Smooth muscle cell of the brain vasculature (primary cell): ENCODE data around the gene C20orf204.
"Not testable (repeated sequence)": the region's sequence is repeated elsewhere in the genome, so short reads cannot be mapped to it uniquely, and the experiment has no call there.

ENCODE experiments used
- DNase-seq: peaks from one replicate; pipeline ENCODE4 v3.0.0-alpha.2; 2012; ENCODE audit warnings: low read depth, low spot score

C20orf204 gene

GRCh38 chr20:64035933-64036345, at the start of gene C20orf204:
C20orf204 (plus strand) TSS chr20:64036182; CDS start chr20:64036324, 142 bp downstream.
- DNase-seq = no peak

GRCh38 chr20:64000906-64001305, 35.1 kb upstream of the C20orf204 start:
- no peak for DNase-seq

- no peak for DNase-seq
These were observed 34.4 kb upstream of the C20orf204 start for GRCh38 chr20:64001607-64002011.

GRCh38 chr20:64003960-64004725, 31.8 kb upstream of the C20orf204 start:
- no peak for DNase-seq

- DNase-seq = no peak
These were observed 30.6 kb upstream of the C20orf204 start for GRCh38 chr20:64005394-64005793.

GRCh38 chr20:64006490-64006889, 29.5 kb upstream of the C20orf204 start:
- no peak for DNase-seq

GRCh38 chr20:64006902-64007301, 29.1 kb upstream of the C20orf204 start:
- DNase-seq = no peak

GRCh38 chr20:64009811-64010387, 26.1 kb upstream of the C20orf204 start:
- no peak for DNase-seq

GRCh38 chr20:64010711-64011237, 25.2 kb upstream of the C20orf204 start:
- DNase-seq = no peak

GRCh38 chr20:64011366-64011779, 24.6 kb upstream of the C20orf204 start:
- no peak for DNase-seq

GRCh38 chr20:64012385-64013154, 23.4 kb upstream of the C20orf204 start:
- not testable (repeated sequence) for DNase-seq

GRCh38 chr20:64015635-64016034, 20.3 kb upstream of the C20orf204 start:
- no peak for DNase-seq

- DNase-seq = no peak
These were observed 14.6 kb upstream of the C20orf204 start for GRCh38 chr20:64021124-64021975.

- no peak for DNase-seq
These were observed 13.2 kb upstream of the C20orf204 start for GRCh38 chr20:64022671-64023360.

- DNase-seq = no peak
These were observed 12.4 kb upstream of the C20orf204 start for GRCh38 chr20:64023361-64024140.

- DNase-seq = no peak
These were observed 11.6 kb upstream of the C20orf204 start for GRCh38 chr20:64024141-64024990.

- no peak for DNase-seq
These were observed 10.7 kb upstream of the C20orf204 start for GRCh38 chr20:64025101-64025825.

GRCh38 chr20:64025826-64026412, 10.1 kb upstream of the C20orf204 start:
- DNase-seq = no peak
